Measurements from ENCODE around the gene GPC6. TPM values are rescaled to one million over a fixed set of nuclear protein-coding genes. Genes with fewer than 3 reads are reported as not detected.

Gene GPC6
- total RNA-seq, 1 donor from 2014 or later, result 42.9 TPM

- Histone ChIP-seq H3K27ac (no peak overlapping the region), H3K4me1 (peaks cover 22% of the 10 kb centered on the region), H3K27me3 (no peaks in the 10 kb centered on the region), H4K20me1 (ENCODE audit: low read depth) (no peaks in the 10 kb centered on the region), H3F3A (ENCODE audit: low read depth) (peaks cover 15% of the 10 kb centered on the region), H3K9ac (no peak overlapping the region), H3K9me3 (ENCODE audit: low read depth) (peaks cover 3% of the 10 kb centered on the region), H3K79me2 (ENCODE audit: low read depth) (no peaks in the 10 kb centered on the region), H3K36me3 (no peaks in the 10 kb centered on the region), H3K4me2 (no peak overlapping the region), H2AFZ (replicated peaks) (no peak overlapping the region), H3K4me3 (no peak overlapping the region)
- Mint-ChIP-seq H3K27ac (no peak overlapping the region), H3K9me3 (peaks cover 8% of the 10 kb centered on the region), H3K4me3 (no peak overlapping the region), H3K27me3 (ENCODE audit: insufficient read depth, low read depth) (no peaks in the 10 kb centered on the region), H3K36me3 (no peaks in the 10 kb centered on the region), H3K4me1 (peaks cover 15% of the 10 kb centered on the region)
- no peak for TF ChIP-seq EZH2 (IDR thresholded peaks at IDR 0.05)
- TF ChIP-seq EZH2phosphoT487 (IDR thresholded peaks at IDR 0.05), result no peak
- TF ChIP-seq CTCF (IDR thresholded peaks at IDR 0.05), result no peak
- DNase-seq (ENCODE audit: low spot score), result no peak
Measured at GRCh38 chr13:94417294-94417693, 1190.7 kb downstream of the GPC6 start.

GRCh38 chr13:94419304-94419924 lies 1192.8 kb downstream of the GPC6 start:
- Histone ChIP-seq H3K27ac (no peak overlapping the region), H3K9ac (no peak overlapping the region), H3K36me3 (no peaks in the 10 kb centered on the region), H3K79me2 (ENCODE audit: low read depth) (no peaks in the 10 kb centered on the region), H3K9me3 (ENCODE audit: low read depth) (peaks cover 3% of the 10 kb centered on the region), H2AFZ (replicated peaks) (no peak overlapping the region), H3K4me1 (peaks cover 18% of the 10 kb centered on the region), H3K4me3 (no peak overlapping the region), H3K4me2 (no peak overlapping the region), H3K27me3 (no peaks in the 10 kb centered on the region), H3F3A (ENCODE audit: low read depth) (peaks cover 15% of the 10 kb centered on the region), H4K20me1 (ENCODE audit: low read depth) (no peaks in the 10 kb centered on the region)
- Mint-ChIP-seq H3K4me3 (no peak overlapping the region), H3K27me3 (ENCODE audit: insufficient read depth, low read depth) (no peaks in the 10 kb centered on the region), H3K9me3 (peaks cover 8% of the 10 kb centered on the region), H3K36me3 (no peaks in the 10 kb centered on the region), H3K4me1 (peaks cover 8% of the 10 kb centered on the region), H3K27ac (no peak overlapping the region)
- TF ChIP-seq CTCF (IDR thresholded peaks at IDR 0.05) (no peak), EZH2 (IDR thresholded peaks at IDR 0.05) (no peak), EZH2phosphoT487 (IDR thresholded peaks at IDR 0.05) (no peak)
- DNase-seq (ENCODE audit: low spot score), result no peak

GRCh38 chr13:94419925-94420305 lies 1193.3 kb downstream of the GPC6 start:
- no peak overlapping the region for H3K27ac Mint-ChIP-seq
- no peaks in the 10 kb centered on the region for H3K36me3 Mint-ChIP-seq
- peaks cover 15% of the 10 kb centered on the region for H3F3A ChIP-seq (ENCODE audit: low read depth)
- peaks cover 15% of the 10 kb centered on the region for H3K4me1 ChIP-seq
- H3K36me3 ChIP-seq, result no peaks in the 10 kb centered on the region
- no peak overlapping the region for H3K4me2 ChIP-seq
- H3K4me3 Mint-ChIP-seq, result no peak overlapping the region
- H3K79me2 ChIP-seq (ENCODE audit: low read depth), result no peaks in the 10 kb centered on the region
- no peaks in the 10 kb centered on the region for H3K27me3 Mint-ChIP-seq (ENCODE audit: insufficient read depth, low read depth)
- peaks cover 8% of the 10 kb centered on the region for H3K9me3 Mint-ChIP-seq
- no peak overlapping the region for H3K27ac ChIP-seq
- H2AFZ ChIP-seq (replicated peaks), result no peak overlapping the region
- TF ChIP-seq CTCF (IDR thresholded peaks at IDR 0.05), result no peak
- no peak for TF ChIP-seq EZH2 (IDR thresholded peaks at IDR 0.05)
- TF ChIP-seq EZH2phosphoT487 (IDR thresholded peaks at IDR 0.05), result no peak
- no peaks in the 10 kb centered on the region for H4K20me1 ChIP-seq (ENCODE audit: low read depth)
- no peaks in the 10 kb centered on the region for H3K27me3 ChIP-seq
- H3K4me1 Mint-ChIP-seq, result peaks cover 8% of the 10 kb centered on the region
- no peak overlapping the region for H3K4me3 ChIP-seq
- H3K9me3 ChIP-seq (ENCODE audit: low read depth), result peaks cover 3% of the 10 kb centered on the region
- no peak for DNase-seq (ENCODE audit: low spot score)
- H3K9ac ChIP-seq, result no peak overlapping the region

Measured in neural progenitor cell (in vitro differentiated cells).